ENCODE results near the gene FLNC.

- no peak for TF ChIP-seq KLF13 (tag; IDR thresholded peaks at IDR 0.05; ENCODE audit: borderline replicate concordance, low read depth)
- TF ChIP-seq MTA1 (IDR thresholded peaks at IDR 0.05; ENCODE audit: borderline replicate concordance), result no peak
- no peak for TF ChIP-seq MEF2A (IDR thresholded peaks at IDR 0.05; ENCODE audit: control insufficient read depth, low read depth, low read length)
- TF ChIP-seq POLR2A (conservative IDR thresholded peaks at IDR 0.05), result no peak
- TF ChIP-seq TEAD4 (IDR thresholded peaks at IDR 0.05; ENCODE audit: low read length), result no peak
- no peak for TF ChIP-seq TEAD4 (CRISPR knock-in tag; IDR thresholded peaks at IDR 0.05; ENCODE audit: borderline replicate concordance)
- no peak for TF ChIP-seq CHD2 (IDR thresholded peaks at IDR 0.05; ENCODE audit: low read depth, low read length)
- TF ChIP-seq KLF1 (tag; IDR thresholded peaks at IDR 0.05), result no peak
- no peak for TF ChIP-seq CTCF (IDR thresholded peaks at IDR 0.05 in 2 of 3, conservative IDR thresholded peaks at IDR 0.05 in 1 of 3; ENCODE audit: insufficient read depth in 2 of 3, low read depth in 1 of 3, low read length in 3 of 3)
- no peak for TF ChIP-seq KDM5B (IDR thresholded peaks at IDR 0.05; ENCODE audit: insufficient replicate concordance, low read depth, low read length)
Observed at GRCh38 chr7:128852537-128853254, 22.5 kb downstream of the FLNC start.
